GM23338 (cell line): Measurements from ENCODE around the gene HIF1AN. TPM values are rescaled to one million over a fixed set of nuclear protein-coding genes. Genes with fewer than 3 reads are reported as not detected.

ENCODE experiments used
- ATAC-seq: fragments of 200-7000 bp; cut with Tn5 transposase; 3 replicates; pipeline ENCODE4 v1.9.1; 2020
- DNase-seq: peaks from one replicate; pipeline ENCODE4 v3.0.0-alpha.2; 2015; ENCODE audit warnings: low spot score
- H2AFZ ChIP-seq: fragments of 200-600 bp; sonication (generic); 2 replicates; pipeline ENCODE4 v1.8.0; 2016; ENCODE audit warnings: antibody characterized with exemption, mild to moderate bottlenecking, moderate library complexity
- H3F3A ChIP-seq: fragments of 200-600 bp; sonication (generic); replicated peaks from 2 replicates; pipeline ENCODE4 v1.8.0; 2017; ENCODE audit warnings: antibody characterized with exemption, mixed run types, low read depth
- H3K27ac ChIP-seq: fragments of 200-600 bp; sonication (generic); 2 replicates; pipeline ENCODE4 v1.6.1; 2016; ENCODE audit warnings: low read depth
- H3K27me3 ChIP-seq: fragments of 200-600 bp; sonication (generic); 2 replicates; pipeline ENCODE4 v1.8.0; 2016; ENCODE audit warnings: mild to moderate bottlenecking, mixed run types, moderate library complexity; ENCODE audit not compliant: insufficient read depth
- H3K36me3 ChIP-seq: fragments of 200-600 bp; sonication (generic); 2 replicates; pipeline ENCODE4 v1.8.0; 2016; ENCODE audit warnings: mild to moderate bottlenecking; ENCODE audit not compliant: insufficient read depth
- H3K4me1 ChIP-seq: fragments of 200-600 bp; sonication (generic); 2 replicates; pipeline ENCODE4 v1.8.0; 2016; ENCODE audit warnings: mild to moderate bottlenecking, moderate library complexity; ENCODE audit not compliant: insufficient read depth
- H3K4me2 ChIP-seq: fragments of 200-600 bp; sonication (generic); 2 replicates; pipeline ENCODE4 v1.7.1; 2017; ENCODE audit warnings: mixed run types
- H3K4me3 ChIP-seq: fragments of 200-600 bp; sonication (generic); 2 replicates; pipeline ENCODE4 v1.6.1; 2016; ENCODE audit warnings: mixed run types
- H3K79me2 ChIP-seq: fragments of 200-600 bp; sonication (generic); replicated peaks from 2 replicates; pipeline ENCODE4 v1.8.0; 2017; ENCODE audit warnings: mild to moderate bottlenecking; ENCODE audit not compliant: insufficient read depth
- H3K9me2 ChIP-seq: fragments of 200-600 bp; sonication (generic); 2 replicates; pipeline ENCODE4 v1.8.0; 2017; ENCODE audit not compliant: insufficient read depth
- H4K20me1 ChIP-seq: fragments of 200-600 bp; sonication (generic); replicated peaks from 2 replicates; pipeline ENCODE4 v1.8.0; 2017; ENCODE audit warnings: mild to moderate bottlenecking; ENCODE audit not compliant: insufficient read depth
- H3K27ac Mint-ChIP-seq: 2 replicates; pipeline ENCODE4 v1.8.0; 2020; ENCODE audit warnings: inconsistent platforms, mild to moderate bottlenecking, moderate library complexity, mixed read lengths
- H3K27me3 Mint-ChIP-seq: 3 replicates; pipeline ENCODE4 v1.8.0; 2022; ENCODE audit warnings: low read depth, mild to moderate bottlenecking, moderate library complexity, mixed read lengths, inconsistent platforms; ENCODE audit not compliant: insufficient read depth, poor library complexity
- H3K36me3 Mint-ChIP-seq: 3 replicates; pipeline ENCODE4 v1.8.0; 2021; ENCODE audit warnings: low read depth, mild to moderate bottlenecking, inconsistent platforms, moderate library complexity, mixed read lengths
- H3K4me1 Mint-ChIP-seq: 3 replicates; pipeline ENCODE4 v1.8.0; 2020; ENCODE audit warnings: mild to moderate bottlenecking, inconsistent platforms, mixed read lengths
- H3K4me3 Mint-ChIP-seq: 3 replicates; pipeline ENCODE4 v1.8.0; 2021; ENCODE audit warnings: moderate library complexity, mild to moderate bottlenecking, inconsistent platforms, mixed read lengths
- H3K9me3 Mint-ChIP-seq: 3 replicates; pipeline ENCODE4 v1.8.0; 2020; ENCODE audit warnings: moderate library complexity, mild to moderate bottlenecking, inconsistent platforms, mixed read lengths
- CREB1 ChIP-seq: fragments of 250-450 bp; sonication (Bioruptor Pico); IDR thresholded peaks from 2 replicates; pipeline ENCODE4 v1.5.0; 2020; ENCODE audit warnings: low read depth, mild to moderate bottlenecking, moderate library complexity
- CTCF ChIP-seq, 2 experiments: fragments of 200-600 bp in 1 of 2; sonication (generic) in 1 of 2; conservative IDR thresholded peaks; 2 replicates each; pipeline versions ENCODE4 v1.5.1 to v1.6.1; 2016 to 2017; ENCODE audit warnings: antibody characterized with exemption in 2 of 2, low read depth in 2 of 2, mild to moderate bottlenecking in 2 of 2, moderate library complexity in 1 of 2
- EZH2phosphoT487 ChIP-seq: fragments of 200-600 bp; sonication (generic); IDR thresholded peaks from one replicate; pipeline ENCODE4 v1.8.1; 2018; ENCODE audit warnings: antibody characterized with exemption; ENCODE audit not compliant: unreplicated experiment
- JUNB ChIP-seq: IDR thresholded peaks from one replicate; pipeline ENCODE4 v1.6.1; 2016; ENCODE audit warnings: antibody characterized with exemption; ENCODE audit not compliant: unreplicated experiment
- NANOG ChIP-seq: IDR thresholded peaks from 2 replicates; pipeline ENCODE4 v1.6.1; 2016; ENCODE audit warnings: antibody characterized with exemption, borderline replicate concordance
- POLR2AphosphoS5 ChIP-seq: IDR thresholded peaks from 2 replicates; pipeline ENCODE4 v1.6.1; 2016; ENCODE audit warnings: antibody characterized with exemption, low read depth
- STAT1 ChIP-seq: IDR thresholded peaks from one replicate; pipeline ENCODE4 v1.6.1; 2016; ENCODE audit warnings: antibody characterized with exemption; ENCODE audit not compliant: unreplicated experiment
- ZNF114 ChIP-seq: fragments of 250-450 bp; sonication (Bioruptor Pico); IDR thresholded peaks from 2 replicates; pipeline ENCODE4 v1.5.0; 2020; ENCODE audit warnings: mild to moderate bottlenecking, moderate library complexity
- ZNF331 ChIP-seq: fragments of 250-450 bp; sonication (Bioruptor Pico); IDR thresholded peaks from 2 replicates; pipeline ENCODE4 v1.5.0; 2020; ENCODE audit warnings: low read depth, mild to moderate bottlenecking, moderate library complexity
- polyA plus RNA-seq: library from polyadenylated mRNA; unstranded; fragments of >200 nt; fragmentation: Nextera tagmentation; extraction: Ambion mirVana; gene quantifications from 2 replicates; pipeline ENCODE4 v1.2.1, GENCODE V29; 2016
- total RNA-seq: library from RNA; depleted of rRNA; stranded (reverse); fragments of >200 nt; shearing (Covaris generic); gene quantifications from 2 replicates; pipeline ENCODE4 v1.2.3, GENCODE V29; 2014
- TF ChIP-seq, protein P1 (sequence below): IDR thresholded peaks from 2 replicates; pipeline ENCODE4 v1.6.1; 2016; ENCODE audit warnings: antibody characterized with exemption
- TF ChIP-seq, protein P2 (sequence below): fragments of 250-450 bp; sonication (Bioruptor Pico); IDR thresholded peaks from 2 replicates; pipeline ENCODE4 v1.5.0; 2020; ENCODE audit warnings: mild to moderate bottlenecking, moderate library complexity

Gene HIF1AN
- total and polyA plus RNA-seq, 2 experiments from 2014 or later, result 9.9 to 26.3 TPM

DNA sequence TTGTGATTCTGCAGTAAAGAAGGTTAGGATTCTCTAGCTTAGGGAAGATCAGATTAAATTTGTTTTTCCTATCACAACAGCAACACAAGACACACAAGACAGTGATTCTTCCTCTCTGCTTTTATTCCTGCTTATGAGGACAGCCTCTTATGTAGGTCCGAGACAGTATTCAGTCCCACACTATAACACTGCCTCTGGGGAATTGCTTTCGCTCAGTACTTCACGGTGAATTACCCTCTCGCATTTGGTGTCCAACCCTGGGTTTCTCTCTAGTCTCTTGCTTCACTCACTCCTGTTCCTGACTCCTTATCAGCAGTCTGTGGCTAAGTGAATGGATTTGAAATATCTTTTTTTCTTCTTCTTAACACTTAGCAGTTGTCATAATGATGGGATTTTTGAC lies 1.7 kb downstream of the HIF1AN start:
- peaks cover 50% of the 10 kb centered on the region for H3K79me2 ChIP-seq
- no peaks in the 10 kb centered on the region for H3K9me3 Mint-ChIP-seq
- H3K27ac Mint-ChIP-seq, result no peak overlapping the region
- peaks cover 43% of the 10 kb centered on the region for H4K20me1 ChIP-seq
- H3K36me3 Mint-ChIP-seq, result peaks cover 51% of the 10 kb centered on the region
- H3K4me1 ChIP-seq, result peaks cover 15% of the 10 kb centered on the region
- no peak overlapping the region for H3K27ac ChIP-seq
- DNase-seq (no peak), ATAC-seq (no peak)
- peaks cover 37% of the 10 kb centered on the region for H3K36me3 ChIP-seq
- H2AFZ ChIP-seq, result no peak overlapping the region
- no peak overlapping the region for H3K4me2 ChIP-seq
- no peaks in the 10 kb centered on the region for H3K27me3 ChIP-seq
- no peak overlapping the region for H3K4me3 ChIP-seq
- TF ChIP-seq NANOG (no peak), ZNF114 (CRISPR knock-in tag) (no peak), EZH2phosphoT487 (no peak), ZNF331 (CRISPR knock-in tag) (no peak), POLR2AphosphoS5 (no peak), CREB1 (CRISPR knock-in tag) (no peak), STAT1 (no peak), JUNB (no peak), CTCF (conservative IDR thresholded peaks at IDR 0.05; ENCODE audit: low read depth in 2 of 2) (no peak)
- TF ChIP-seq, protein P1, sequence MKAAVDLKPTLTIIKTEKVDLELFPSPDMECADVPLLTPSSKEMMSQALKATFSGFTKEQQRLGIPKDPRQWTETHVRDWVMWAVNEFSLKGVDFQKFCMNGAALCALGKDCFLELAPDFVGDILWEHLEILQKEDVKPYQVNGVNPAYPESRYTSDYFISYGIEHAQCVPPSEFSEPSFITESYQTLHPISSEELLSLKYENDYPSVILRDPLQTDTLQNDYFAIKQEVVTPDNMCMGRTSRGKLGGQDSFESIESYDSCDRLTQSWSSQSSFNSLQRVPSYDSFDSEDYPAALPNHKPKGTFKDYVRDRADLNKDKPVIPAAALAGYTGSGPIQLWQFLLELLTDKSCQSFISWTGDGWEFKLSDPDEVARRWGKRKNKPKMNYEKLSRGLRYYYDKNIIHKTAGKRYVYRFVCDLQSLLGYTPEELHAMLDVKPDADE, result no peak
- TF ChIP-seq, protein P2, sequence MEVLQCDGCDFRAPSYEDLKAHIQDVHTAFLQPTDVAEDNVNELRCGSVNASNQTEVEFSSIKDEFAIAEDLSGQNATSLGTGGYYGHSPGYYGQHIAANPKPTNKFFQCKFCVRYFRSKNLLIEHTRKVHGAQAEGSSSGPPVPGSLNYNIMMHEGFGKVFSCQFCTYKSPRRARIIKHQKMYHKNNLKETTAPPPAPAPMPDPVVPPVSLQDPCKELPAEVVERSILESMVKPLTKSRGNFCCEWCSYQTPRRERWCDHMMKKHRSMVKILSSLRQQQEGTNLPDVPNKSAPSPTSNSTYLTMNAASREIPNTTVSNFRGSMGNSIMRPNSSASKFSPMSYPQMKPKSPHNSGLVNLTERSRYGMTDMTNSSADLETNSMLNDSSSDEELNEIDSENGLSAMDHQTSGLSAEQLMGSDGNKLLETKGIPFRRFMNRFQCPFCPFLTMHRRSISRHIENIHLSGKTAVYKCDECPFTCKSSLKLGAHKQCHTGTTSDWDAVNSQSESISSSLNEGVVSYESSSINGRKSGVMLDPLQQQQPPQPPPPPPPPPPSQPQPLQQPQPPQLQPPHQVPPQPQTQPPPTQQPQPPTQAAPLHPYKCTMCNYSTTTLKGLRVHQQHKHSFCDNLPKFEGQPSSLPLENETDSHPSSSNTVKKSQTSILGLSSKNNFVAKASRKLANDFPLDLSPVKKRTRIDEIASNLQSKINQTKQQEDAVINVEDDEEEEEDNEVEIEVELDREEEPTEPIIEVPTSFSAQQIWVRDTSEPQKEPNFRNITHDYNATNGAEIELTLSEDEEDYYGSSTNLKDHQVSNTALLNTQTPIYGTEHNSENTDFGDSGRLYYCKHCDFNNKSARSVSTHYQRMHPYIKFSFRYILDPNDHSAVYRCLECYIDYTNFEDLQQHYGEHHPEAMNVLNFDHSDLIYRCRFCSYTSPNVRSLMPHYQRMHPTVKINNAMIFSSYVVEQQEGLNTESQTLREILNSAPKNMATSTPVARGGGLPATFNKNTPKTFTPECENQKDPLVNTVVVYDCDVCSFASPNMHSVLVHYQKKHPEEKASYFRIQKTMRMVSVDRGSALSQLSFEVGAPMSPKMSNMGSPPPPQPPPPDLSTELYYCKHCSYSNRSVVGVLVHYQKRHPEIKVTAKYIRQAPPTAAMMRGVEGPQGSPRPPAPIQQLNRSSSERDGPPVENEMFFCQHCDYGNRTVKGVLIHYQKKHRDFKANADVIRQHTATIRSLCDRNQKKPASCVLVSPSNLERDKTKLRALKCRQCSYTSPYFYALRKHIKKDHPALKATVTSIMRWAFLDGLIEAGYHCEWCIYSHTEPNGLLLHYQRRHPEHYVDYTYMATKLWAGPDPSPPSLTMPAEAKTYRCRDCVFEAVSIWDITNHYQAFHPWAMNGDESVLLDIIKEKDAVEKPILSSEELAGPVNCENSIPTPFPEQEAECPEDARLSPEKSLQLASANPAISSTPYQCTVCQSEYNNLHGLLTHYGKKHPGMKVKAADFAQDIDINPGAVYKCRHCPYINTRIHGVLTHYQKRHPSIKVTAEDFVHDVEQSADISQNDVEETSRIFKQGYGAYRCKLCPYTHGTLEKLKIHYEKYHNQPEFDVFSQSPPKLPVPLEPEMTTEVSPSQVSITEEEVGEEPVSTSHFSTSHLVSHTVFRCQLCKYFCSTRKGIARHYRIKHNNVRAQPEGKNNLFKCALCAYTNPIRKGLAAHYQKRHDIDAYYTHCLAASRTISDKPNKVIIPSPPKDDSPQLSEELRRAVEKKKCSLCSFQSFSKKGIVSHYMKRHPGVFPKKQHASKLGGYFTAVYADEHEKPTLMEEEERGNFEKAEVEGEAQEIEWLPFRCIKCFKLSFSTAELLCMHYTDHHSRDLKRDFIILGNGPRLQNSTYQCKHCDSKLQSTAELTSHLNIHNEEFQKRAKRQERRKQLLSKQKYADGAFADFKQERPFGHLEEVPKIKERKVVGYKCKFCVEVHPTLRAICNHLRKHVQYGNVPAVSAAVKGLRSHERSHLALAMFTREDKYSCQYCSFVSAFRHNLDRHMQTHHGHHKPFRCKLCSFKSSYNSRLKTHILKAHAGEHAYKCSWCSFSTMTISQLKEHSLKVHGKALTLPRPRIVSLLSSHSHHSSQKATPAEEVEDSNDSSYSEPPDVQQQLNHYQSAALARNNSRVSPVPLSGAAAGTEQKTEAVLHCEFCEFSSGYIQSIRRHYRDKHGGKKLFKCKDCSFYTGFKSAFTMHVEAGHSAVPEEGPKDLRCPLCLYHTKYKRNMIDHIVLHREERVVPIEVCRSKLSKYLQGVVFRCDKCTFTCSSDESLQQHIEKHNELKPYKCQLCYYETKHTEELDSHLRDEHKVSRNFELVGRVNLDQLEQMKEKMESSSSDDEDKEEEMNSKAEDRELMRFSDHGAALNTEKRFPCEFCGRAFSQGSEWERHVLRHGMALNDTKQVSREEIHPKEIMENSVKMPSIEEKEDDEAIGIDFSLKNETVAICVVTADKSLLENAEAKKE (CRISPR knock-in tag), result no peak
- peaks cover 2% of the 10 kb centered on the region for H3K27me3 Mint-ChIP-seq
- H3K9me2 ChIP-seq, result no peaks in the 10 kb centered on the region
- no peak overlapping the region; the same call in 2 of the 3 replicates for H3K4me3 Mint-ChIP-seq
- H3K4me1 Mint-ChIP-seq, result peaks cover 6% of the 10 kb centered on the region
- H3F3A ChIP-seq, result no peaks in the 10 kb centered on the region
